NCI-H146 treated with DMSO at 0.1 percent for 48 hours (cell line): ENCODE results near the gene RAPGEF5.
A peak's percentile ranks its signal among the peaks of the same experiment; 100 is the strongest.

Source experiments
- DNase-seq: peaks from one replicate; lab custom pipeline; 2025; ENCODE audit not compliant: unreplicated experiment; lab: John Stamatoyannopoulos, UW

RAPGEF5 gene

DNA sequence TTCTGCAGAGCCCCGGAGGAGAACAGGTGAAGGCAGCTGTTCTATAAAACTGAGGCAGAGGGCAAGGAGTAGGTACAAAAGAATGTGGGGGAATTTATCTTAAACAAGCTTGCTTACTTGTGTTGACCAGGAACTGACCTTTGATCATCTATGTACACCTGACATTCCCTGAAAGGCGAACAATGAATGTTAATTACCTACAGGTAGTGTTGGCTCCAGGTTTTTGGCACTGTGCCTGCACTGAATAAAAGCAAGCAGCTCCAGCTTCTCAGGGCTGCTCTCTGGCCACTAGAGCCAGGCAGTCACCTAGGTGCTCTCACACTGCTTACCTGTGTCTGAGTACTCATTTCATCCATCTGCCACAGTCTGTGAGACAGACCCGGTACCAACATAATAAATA, 87.0 kb downstream of the RAPGEF5 start:
- DNase-seq = peak; percentile 90

GRCh38 chr7:22268884-22269421, 88.0 kb downstream of the RAPGEF5 start:
- no peak for DNase-seq

- DNase-seq = no peak
Observed at GRCh38 chr7:22267930-22268615, 88.9 kb downstream of the RAPGEF5 start.

GRCh38 chr7:22262538-22262937, 94.4 kb downstream of the RAPGEF5 start:
- DNase-seq = no peak

DNA sequence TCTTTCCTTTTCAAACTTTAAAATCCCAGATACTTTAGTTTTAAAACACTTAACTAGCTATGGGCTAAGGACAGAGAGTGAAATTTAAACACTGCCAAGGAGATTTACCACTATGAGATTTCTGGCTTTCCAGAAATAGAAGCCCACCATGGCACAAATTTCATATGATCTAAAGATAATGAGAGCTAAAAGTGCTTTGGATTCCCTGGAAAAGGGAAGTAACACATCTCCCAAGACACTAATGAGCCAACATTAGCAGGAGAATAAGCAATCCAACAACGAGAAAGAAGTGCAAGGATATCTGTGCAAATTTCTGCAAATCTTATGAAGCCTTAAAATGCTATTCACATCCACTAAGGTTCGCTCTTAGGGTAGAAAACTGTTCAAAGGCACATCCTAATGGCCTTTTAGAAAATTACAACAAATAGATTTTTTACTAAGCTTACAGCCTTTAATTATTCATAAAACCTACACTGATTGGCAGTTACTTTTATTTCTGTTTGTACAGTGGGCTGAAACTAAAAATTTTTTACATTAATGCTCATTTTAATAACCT, 100.3 kb downstream of the RAPGEF5 start:
- DNase-seq = no peak

DNA sequence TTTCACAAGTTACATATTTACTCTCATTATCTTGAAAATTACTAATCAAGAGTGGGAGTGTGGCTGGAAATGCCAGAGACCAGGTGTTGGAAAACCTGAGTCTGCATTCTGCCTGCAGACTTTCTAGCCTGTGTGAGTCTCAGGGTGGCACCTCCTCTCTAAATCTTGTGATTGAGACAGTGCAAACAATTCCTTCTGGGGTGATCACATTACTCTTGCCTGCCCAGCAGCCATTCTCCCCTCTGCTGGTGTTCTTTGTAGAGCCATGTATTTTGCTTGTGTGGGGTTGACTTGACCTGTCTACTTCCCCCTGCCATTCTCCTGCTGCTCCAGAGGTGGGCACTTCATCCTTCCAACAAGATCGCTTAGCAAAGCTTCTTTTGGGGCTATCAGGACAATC, 101.1 kb downstream of the RAPGEF5 start:
- DNase-seq = peak; percentile 60

GRCh38 chr7:22255342-22255741, 101.6 kb downstream of the RAPGEF5 start:
- DNase-seq = no peak

- DNase-seq = no peak
Observed at GRCh38 chr7:22252936-22253536, 103.9 kb downstream of the RAPGEF5 start.

DNA sequence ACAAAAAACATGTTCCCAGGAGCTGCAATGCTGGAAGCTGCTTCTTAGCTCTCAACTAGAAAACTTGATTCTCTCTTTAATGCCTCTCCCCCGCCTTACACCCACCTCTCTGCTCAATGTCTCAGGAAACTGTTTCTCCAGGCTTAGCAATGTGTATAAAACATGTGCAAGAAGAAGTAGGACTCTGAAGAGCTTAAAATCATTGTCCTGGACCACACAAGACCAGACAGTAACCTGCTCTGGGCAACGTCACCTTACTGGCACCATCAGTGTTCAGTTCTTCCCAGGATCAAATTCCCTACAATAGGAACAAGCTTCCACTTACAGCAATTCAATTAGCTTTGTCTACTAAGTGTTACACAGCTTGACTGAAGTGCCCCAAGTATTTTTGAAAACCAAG, 104.9 kb downstream of the RAPGEF5 start:
- DNase-seq = peak; percentile 27

GRCh38 chr7:22251281-22251680, 105.7 kb downstream of the RAPGEF5 start:
- DNase-seq = peak; percentile 7

- no peak for DNase-seq
Observed at GRCh38 chr7:22250390-22250789, 106.6 kb downstream of the RAPGEF5 start.

- DNase-seq = no peak
Observed at GRCh38 chr7:22248111-22248809, 108.7 kb downstream of the RAPGEF5 start.

GRCh38 chr7:22241805-22242390, 115.1 kb downstream of the RAPGEF5 start:
- DNase-seq = no peak

GRCh38 chr7:22240904-22241571, 115.9 kb downstream of the RAPGEF5 start:
- DNase-seq = no peak

- no peak for DNase-seq
Observed at GRCh38 chr7:22238354-22239311, 118.3 kb downstream of the RAPGEF5 start.

DNA sequence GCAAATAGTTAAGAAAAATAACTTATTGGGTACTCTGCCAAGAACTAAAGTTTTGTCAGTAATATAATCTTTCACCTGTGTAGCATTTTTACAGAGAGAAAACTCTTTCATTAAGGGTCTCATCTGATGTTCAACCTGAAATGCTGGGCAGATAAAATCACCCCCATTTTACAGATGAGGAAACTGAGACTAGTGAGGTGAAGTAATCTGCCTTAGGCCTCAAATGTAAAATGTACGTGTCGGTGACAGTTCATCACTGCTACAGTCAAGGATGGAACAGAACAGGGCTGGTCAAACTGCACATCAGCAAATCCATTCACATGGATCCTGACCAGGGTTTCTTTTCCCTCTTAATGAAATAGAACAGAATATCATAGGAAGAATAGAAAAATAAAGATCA, 121.8 kb downstream of the RAPGEF5 start:
- no peak for DNase-seq

DNA sequence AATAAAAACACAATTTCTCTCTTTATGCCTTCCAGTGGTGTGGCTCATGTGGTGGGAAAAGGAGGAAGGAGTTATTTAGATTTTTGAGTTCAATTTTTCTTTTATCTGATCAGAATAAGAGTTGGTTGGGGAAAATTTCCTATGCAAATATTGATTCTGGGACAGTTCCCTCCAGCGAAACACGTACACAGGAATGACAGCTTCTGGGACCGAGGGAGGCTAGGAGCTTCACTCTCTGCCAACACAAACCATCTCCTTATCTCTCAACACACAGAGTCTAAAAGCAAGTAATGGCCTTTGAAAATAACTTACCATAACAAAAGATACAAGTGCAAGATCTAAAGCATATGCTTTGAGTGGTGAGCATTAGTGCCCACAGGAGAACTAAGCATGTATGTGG, 122.7 kb downstream of the RAPGEF5 start:
- DNase-seq = no peak

- no peak for DNase-seq
Observed at GRCh38 chr7:22231806-22232205, 125.1 kb downstream of the RAPGEF5 start.

- DNase-seq = no peak
Observed at GRCh38 chr7:22231141-22231540, 125.8 kb downstream of the RAPGEF5 start.

- no peak for DNase-seq
Observed at GRCh38 chr7:22230238-22230637, 126.7 kb downstream of the RAPGEF5 start.
